Rectal smooth muscle tissue (tissue), 1 donor: ENCODE data around the gene GAP43.

ENCODE experiments used
- H3K27ac ChIP-seq: one replicate; pipeline ENCODE4 v1.7.0; 2013; ENCODE audit warnings: low read depth, low read length, inconsistent platforms
- H3K27me3 ChIP-seq: one replicate; pipeline ENCODE4 v1.7.0; 2013; ENCODE audit warnings: low read length; ENCODE audit not compliant: control insufficient read depth, insufficient read depth
- H3K36me3 ChIP-seq: one replicate; pipeline ENCODE4 v1.7.0; 2013; ENCODE audit warnings: low read length; ENCODE audit not compliant: control insufficient read depth, insufficient read depth
- H3K4me1 ChIP-seq: one replicate; pipeline ENCODE4 v1.7.0; 2013; ENCODE audit warnings: low read length; ENCODE audit not compliant: control insufficient read depth, insufficient read depth
- H3K4me3 ChIP-seq: one replicate; pipeline ENCODE4 v1.7.0; 2013; ENCODE audit warnings: low read length
- H3K9ac ChIP-seq: one replicate; pipeline ENCODE4 v1.7.0; 2013; ENCODE audit warnings: low read length

Gene GAP43, protein sequence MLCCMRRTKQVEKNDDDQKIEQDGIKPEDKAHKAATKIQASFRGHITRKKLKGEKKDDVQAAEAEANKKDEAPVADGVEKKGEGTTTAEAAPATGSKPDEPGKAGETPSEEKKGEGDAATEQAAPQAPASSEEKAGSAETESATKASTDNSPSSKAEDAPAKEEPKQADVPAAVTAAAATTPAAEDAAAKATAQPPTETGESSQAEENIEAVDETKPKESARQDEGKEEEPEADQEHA

DNA sequence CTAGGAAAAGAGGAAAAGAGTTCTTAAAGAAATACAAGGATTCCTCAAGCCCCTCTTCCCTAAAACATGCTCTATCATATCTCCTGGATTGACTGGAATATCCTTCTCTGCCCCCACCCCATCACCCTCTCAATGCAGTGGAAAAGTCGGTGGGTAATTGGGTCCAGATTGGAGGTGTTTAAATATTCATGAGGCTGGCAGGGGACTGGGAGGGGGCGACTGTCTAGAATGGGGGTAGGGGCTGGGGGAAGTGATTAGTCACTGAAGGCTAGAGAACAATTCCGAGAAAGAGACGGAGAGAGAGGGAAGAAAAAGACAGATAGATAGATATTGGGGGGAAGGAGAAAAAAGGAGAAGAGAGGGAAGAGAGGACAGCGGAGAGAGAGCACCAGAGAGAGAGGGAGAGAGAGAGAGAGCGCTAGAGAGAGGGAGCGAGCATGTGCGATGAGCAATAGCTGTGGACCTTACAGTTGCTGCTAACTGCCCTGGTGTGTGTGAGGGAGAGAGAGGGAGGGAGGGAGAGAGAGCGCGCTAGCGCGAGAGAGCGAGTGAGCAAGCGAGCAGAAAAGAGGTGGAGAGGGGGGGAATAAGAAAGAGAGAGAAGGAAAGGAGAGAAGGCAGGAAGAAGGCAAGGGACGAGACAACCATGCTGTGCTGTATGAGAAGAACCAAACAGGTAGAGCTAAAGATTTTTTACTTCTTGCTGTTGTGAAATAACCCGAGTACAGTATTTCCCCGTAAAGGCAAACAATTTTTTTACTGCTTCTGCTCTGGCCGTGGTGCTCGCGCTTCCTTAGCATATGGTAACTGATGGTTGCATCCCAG, at the start of gene GAP43:
Gene GAP43, plus strand, starts transcription at position 467 of the 825 bp plus-strand sequence. Its CDS starts 180 bp downstream, at position 647.
- H3K4me1 ChIP-seq, result no peaks in the 10 kb centered on the region
- H3K36me3 ChIP-seq, result no peaks in the 10 kb centered on the region
- H3K9ac ChIP-seq, result no peak within 1 kb of the TSS
- H3K27me3 ChIP-seq, result peaks cover 2% of the 10 kb centered on the region
- H3K27ac ChIP-seq, result no peak within 1 kb of the TSS
- peak within 1 kb of the TSS; percentile 64 for H3K4me3 ChIP-seq

DNA sequence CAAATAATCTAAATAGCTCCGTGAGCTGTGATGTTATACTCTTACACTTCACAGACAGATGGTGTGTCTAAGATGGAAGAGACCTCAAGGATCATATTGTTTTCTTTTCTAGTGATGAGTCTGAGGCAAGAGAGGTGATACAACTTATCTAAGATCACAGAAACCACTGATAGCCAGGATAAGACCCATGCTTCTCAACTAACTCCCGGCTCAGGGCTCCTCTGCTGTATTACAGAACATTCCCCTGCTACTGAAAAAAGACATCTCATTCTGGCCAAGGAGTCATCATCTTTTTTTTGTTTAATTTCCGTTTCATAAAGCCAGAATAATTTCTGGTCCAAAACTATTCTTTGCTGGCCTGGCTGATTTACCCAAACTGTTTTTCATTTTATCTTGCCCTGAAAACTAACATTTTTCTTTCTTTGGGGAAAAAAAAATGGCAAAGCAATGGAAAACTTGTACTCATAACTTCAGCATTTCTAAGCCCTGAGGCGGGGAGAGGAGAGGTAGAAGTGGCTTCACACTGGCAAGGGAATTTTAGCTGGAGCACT, 46.9 kb upstream of the GAP43 start:
- Histone ChIP-seq H3K27me3 (no peaks in the 10 kb centered on the region), H3K9ac (no peak overlapping the region), H3K36me3 (no peaks in the 10 kb centered on the region), H3K27ac (no peak overlapping the region), H3K4me1 (no peaks in the 10 kb centered on the region), H3K4me3 (no peak overlapping the region)

DNA sequence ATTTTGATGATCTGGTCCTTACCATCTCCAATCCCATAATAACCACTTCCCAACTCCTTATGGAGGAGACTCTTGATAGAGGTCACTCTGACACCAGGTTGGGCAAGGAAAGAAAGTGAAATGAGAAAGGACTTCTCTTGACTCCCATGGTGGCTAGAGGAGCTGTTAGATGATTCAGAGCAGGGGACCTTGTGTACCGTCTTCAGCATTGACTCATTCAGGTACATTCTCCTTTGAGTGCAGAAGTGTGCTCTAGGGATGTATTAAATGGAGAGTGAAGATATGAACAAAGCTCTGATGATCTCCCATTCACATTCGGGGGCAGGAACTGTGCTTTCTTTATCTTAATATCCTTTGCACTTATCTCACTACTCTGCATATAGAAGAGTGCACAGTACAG, 46.3 kb upstream of the GAP43 start:
- Histone ChIP-seq H3K36me3 (no peaks in the 10 kb centered on the region), H3K4me1 (no peaks in the 10 kb centered on the region), H3K27ac (no peak overlapping the region), H3K4me3 (no peak overlapping the region), H3K27me3 (no peaks in the 10 kb centered on the region), H3K9ac (no peak overlapping the region)

DNA sequence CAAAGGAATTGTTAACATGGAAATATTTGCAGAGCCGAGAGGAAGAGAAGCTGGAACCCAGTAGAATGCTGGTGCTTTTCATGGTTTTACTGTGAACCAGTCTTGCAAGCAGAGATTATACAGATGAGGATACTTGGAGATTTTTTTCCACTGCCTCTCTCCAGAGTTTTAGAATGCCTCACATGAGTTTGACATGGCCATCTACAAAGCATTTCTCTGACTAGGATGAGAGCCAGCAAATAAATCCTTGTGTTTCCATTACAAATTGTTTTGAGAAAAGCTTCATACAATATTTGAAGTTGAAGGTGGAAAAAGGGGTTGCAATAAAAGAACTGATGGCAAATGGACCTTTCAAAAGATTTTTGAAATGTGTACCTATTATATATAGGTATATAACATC, 45.0 kb upstream of the GAP43 start:
- no peak overlapping the region for H3K9ac ChIP-seq
- no peak overlapping the region for H3K27ac ChIP-seq
- no peaks in the 10 kb centered on the region for H3K4me1 ChIP-seq
- no peaks in the 10 kb centered on the region for H3K36me3 ChIP-seq
- no peak overlapping the region for H3K4me3 ChIP-seq
- H3K27me3 ChIP-seq, result no peaks in the 10 kb centered on the region

DNA sequence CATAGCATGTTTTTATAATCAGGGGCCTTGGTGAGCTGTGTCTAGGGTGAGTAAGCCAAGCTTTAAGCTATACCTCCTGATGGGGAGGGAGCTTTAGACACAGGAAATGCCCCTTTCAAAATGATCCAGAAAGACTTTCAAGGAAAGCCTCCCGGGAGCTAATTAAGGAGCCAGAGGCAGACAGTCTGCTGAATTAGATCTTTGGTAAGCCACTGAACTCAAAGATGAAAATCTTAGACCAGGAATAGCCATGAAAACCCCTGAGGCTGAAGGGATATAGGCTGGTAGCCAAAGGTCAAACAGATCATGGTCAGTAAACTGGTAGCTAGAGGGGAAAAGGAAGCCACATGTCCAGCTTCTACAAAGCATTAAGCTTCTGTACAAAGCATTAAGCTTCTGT, 42.7 kb upstream of the GAP43 start:
- Histone ChIP-seq H3K27ac (no peak overlapping the region), H3K27me3 (no peaks in the 10 kb centered on the region), H3K9ac (no peak overlapping the region)

DNA sequence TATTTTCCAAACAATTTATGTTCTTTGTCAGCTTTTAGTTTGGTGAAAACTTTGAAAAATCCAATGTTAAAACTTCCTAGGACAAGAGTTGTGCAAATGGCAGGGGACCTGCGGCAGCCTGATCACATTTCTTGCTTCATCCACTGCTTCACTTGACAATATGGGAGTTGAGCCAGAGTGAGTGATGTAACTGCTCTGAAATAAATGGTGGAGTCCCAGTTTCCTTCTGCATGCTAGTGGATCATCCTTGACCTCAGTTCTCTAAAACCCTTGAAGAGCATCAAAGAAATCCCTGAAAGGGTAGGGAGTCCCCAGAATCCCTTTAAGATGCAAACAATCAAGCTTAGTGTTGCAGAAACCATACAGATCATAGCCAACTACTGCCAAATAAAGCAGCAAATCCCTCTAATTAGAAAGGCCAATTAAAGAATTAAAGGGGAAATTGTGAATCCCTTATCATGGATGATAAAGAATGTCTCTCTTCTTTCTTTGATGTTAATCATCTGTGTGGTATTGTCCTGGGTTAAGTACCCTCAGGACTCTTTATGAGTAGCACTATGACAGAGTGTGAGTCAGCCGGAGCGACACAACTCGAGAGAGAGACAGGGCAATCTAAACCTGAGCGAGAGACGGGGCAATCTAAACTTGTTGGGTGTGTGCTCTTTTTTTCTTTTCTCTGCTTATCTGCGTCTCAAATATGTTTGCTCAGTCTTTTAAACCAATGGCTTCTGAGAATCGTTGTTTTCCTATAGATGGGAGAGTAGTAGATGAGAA, 41.8 kb upstream of the GAP43 start:
- no peaks in the 10 kb centered on the region for H3K36me3 ChIP-seq
- no peaks in the 10 kb centered on the region for H3K4me1 ChIP-seq
- H3K27me3 ChIP-seq, result no peaks in the 10 kb centered on the region
- H3K27ac ChIP-seq, result no peak overlapping the region
- H3K4me3 ChIP-seq, result no peak overlapping the region
- no peak overlapping the region for H3K9ac ChIP-seq

More for the DNA sequence above, 42.7 kb upstream of the GAP43 start:
- Histone ChIP-seq H3K36me3 (no peaks in the 10 kb centered on the region), H3K4me3 (no peak overlapping the region), H3K4me1 (no peaks in the 10 kb centered on the region)

DNA sequence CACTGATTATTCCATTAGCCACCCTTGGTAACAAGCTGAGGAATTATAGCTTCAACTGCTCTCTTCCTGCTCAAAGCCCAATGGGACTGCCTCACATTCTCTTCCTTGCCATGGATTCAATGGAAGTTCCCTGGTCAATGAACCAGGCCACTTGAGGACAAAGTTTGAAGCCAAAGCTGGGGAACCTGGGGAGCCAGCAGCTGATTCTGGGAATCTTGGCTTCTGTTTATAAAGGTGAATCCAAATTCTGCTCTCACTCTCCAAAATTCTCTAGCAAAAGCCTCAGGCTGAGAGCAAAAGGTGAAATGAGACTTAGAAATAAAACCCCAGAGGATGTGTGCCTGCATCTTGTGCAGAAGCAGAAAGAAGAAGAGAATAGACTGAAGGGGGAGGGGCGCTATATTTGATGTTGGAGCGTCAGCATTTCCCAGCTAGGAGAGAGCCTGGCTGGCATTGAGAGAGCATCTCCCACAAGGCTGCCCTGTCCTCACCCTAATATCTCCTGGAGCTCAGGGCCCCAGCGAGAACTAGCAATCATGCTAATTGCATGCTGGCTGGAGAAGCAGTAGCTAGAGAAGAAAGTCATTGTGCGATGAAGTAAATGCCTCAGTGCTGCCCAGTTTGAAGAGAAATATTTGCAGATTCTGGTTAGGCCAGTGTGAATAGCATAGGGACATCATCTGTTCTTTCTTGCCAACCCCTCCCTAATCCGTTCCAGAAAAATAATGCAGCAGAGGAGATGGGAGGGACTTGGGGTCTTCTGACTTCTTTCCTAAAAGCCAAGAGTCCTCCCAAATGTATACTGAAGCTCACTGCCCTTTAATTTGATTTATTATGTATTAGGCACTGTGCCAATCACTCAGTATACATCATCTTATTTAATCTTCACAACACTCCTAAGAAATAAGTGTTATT, 34.9 kb upstream of the GAP43 start:
- Histone ChIP-seq H3K36me3 (no peaks in the 10 kb centered on the region), H3K27ac (no peak overlapping the region), H3K27me3 (no peaks in the 10 kb centered on the region), H3K4me1 (no peaks in the 10 kb centered on the region), H3K4me3 (no peak overlapping the region), H3K9ac (no peak overlapping the region)

DNA sequence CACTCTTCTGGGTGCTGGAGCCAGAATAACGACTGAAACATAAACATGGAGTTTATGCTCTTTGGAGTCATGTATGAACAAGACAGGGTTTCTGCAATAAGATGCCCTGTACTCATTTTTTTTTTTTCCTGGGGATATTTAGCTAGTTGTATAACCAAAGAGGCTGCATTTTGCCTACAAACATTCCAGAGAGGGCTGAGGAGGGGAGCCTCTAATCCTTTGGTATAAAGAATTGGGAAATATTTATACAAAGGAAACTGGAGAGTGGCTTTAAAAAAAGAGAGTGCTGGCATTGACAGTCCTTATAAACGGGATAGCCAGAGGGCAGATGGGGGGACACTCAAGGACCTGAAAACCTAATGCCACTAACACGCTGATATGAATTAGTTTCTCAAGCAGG, 32.4 kb upstream of the GAP43 start:
- no peak overlapping the region for H3K27ac ChIP-seq
- no peaks in the 10 kb centered on the region for H3K36me3 ChIP-seq
- H3K4me1 ChIP-seq, result no peaks in the 10 kb centered on the region

DNA sequence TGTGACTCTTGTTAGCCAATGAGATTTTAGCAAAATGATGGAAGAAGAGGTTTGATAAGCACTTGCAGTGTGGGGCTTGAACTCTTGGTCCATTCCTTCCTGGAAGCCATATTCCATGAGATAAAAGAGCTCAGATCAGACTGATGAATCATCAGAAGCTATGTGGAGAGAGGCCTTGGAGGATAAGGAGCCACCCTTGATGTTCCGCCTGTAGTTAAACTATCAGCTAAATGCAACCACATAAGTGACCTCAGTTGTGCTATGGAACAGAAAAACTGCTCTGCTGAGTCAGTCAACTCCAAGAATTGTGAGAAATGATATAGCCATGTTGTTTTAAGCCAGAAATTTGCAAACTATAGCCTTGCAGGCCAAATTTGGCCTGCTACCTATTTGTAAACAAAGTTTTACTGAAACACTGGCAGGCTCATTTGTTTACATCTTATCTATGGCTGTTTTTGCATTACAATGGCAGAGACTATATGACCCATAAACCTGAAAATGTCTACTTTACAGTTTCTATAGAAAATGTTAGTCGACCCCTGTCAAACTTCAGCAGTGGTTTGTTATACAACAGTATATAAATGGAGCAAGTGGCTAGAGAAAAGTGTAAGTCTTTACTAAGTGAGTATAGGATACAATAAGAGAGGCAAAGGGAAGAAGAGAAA, 27.6 kb upstream of the GAP43 start:
- H3K27ac ChIP-seq, result no peak overlapping the region
- H3K36me3 ChIP-seq, result no peaks in the 10 kb centered on the region
- no peaks in the 10 kb centered on the region for H3K4me1 ChIP-seq
- H3K27me3 ChIP-seq, result no peaks in the 10 kb centered on the region
- no peak overlapping the region for H3K4me3 ChIP-seq
- H3K9ac ChIP-seq, result no peak overlapping the region

More for the DNA sequence above, 32.4 kb upstream of the GAP43 start:
- H3K27me3 ChIP-seq, result no peaks in the 10 kb centered on the region
- H3K4me3 ChIP-seq, result no peak overlapping the region
- no peak overlapping the region for H3K9ac ChIP-seq

DNA sequence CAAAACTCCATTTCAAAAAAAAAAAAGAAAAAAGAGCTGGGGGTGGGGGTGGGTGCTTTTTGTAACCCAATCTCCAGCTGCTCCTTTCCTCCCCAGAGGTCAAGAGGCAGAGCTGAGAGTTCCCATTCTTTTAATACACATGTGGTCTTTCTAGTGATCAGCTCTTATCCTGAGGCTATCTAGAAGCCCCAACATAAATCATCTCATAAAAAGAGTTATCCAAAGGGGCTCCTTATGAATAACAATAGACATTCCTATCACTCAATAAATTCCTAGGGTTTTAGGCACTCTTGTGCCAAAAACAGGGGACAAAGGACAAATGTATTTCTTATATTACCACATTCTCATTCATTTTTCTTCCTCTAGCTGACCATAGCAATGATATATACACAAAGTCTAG, 25.1 kb upstream of the GAP43 start:
- Histone ChIP-seq H3K4me1 (no peaks in the 10 kb centered on the region), H3K4me3 (no peak overlapping the region), H3K36me3 (no peaks in the 10 kb centered on the region), H3K27ac (no peak overlapping the region), H3K27me3 (no peaks in the 10 kb centered on the region), H3K9ac (no peak overlapping the region)

DNA sequence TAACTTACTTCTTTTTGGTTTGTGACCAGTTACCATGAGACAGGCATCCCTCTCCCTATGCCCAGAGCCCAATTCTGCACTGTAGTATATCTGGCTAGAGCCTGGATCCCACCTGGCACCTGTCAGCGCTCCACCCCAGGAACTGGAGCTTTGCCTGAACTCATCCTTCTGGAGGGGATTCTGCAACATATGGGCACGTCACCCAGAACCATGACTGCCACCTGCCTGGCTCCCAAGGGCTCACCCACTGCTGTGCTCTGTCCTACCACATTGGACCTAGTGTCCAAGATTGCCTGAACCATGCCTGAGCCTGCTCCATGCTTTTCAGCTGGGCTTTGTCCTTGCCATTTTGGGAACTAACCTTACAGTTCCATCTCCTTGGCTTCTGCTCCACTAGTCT, 21.1 kb upstream of the GAP43 start:
- Histone ChIP-seq H3K27me3 (no peaks in the 10 kb centered on the region), H3K4me1 (no peaks in the 10 kb centered on the region)

More for the DNA sequence above, 21.1 kb upstream of the GAP43 start:
- no peak overlapping the region for H3K27ac ChIP-seq
- H3K9ac ChIP-seq, result no peak overlapping the region
- H3K4me3 ChIP-seq, result no peak overlapping the region
- no peaks in the 10 kb centered on the region for H3K36me3 ChIP-seq
